SK-N-SH (cell line): ENCODE measurements around the gene NBDY. TPM values are rescaled to one million over a fixed set of nuclear protein-coding genes. Genes with fewer than 3 reads are reported as not detected.

Experiments
- CTCF ChIA-PET: fragments of 300-600, 350-600 bp; formaldehyde crosslinking; extraction: SDS; loops from one replicate; lab custom pipeline; 2021; lab: Yijun Ruan, JAX
- POLR2A ChIA-PET: fragments of 350-600 bp; sonication (Branson Sonifier 250); formaldehyde crosslinking; extraction: SDS; loops from one replicate; lab custom pipeline; 2020; ENCODE audit warnings: antibody characterized with exemption, inconsistent platforms; lab: Yijun Ruan, JAX
- DNase-seq: peaks from one replicate; pipeline ENCODE4 v3.0.0; 2012
- H2AFZ ChIP-seq: fragments of 200-600 bp; sonication (generic); 2 replicates; pipeline ENCODE4 v1.8.1; 2016; ENCODE audit warnings: antibody characterized with exemption, mild to moderate bottlenecking, low read depth
- H3F3A ChIP-seq: fragments of 200-600 bp; sonication (generic); replicated peaks from 2 replicates; pipeline ENCODE3; 2016; ENCODE audit warnings: antibody characterized with exemption, mild to moderate bottlenecking; ENCODE audit not compliant: insufficient read depth
- H3K27ac ChIP-seq, 2 experiments: fragments of 200-500 bp in 1 of 2; fragments of 200-600 bp in 1 of 2; sonication (Bioruptor generic) in 1 of 2; sonication (generic), shearing (Covaris generic) in 1 of 2; 2 replicates each; pipeline versions ENCODE4 v1.5.1 to v1.6.1; 2014 to 2016; ENCODE audit warnings: low read depth in 2 of 2, inconsistent platforms in 1 of 2, low read length in 1 of 2, mild to moderate bottlenecking in 1 of 2, mixed read lengths in 1 of 2
- H3K27me3 ChIP-seq: fragments of 200-600 bp; sonication (generic), shearing (Covaris generic); 2 replicates; pipeline ENCODE4 v1.6.1; 2016; ENCODE audit warnings: mixed run types; ENCODE audit not compliant: insufficient read depth
- H3K36me3 ChIP-seq, 2 experiments: fragments of 200-500 bp in 1 of 2; fragments of 200-600 bp in 1 of 2; sonication (Bioruptor generic) in 1 of 2; sonication (generic) in 1 of 2; replicated peaks in 1 of 2; 2 replicates each; pipeline versions ENCODE3 to v1.5.1; 2014 to 2016; ENCODE audit warnings: low read length in 1 of 2, mild to moderate bottlenecking in 1 of 2; ENCODE audit not compliant: insufficient read depth in 2 of 2, control insufficient read depth in 1 of 2
- H3K4me1 ChIP-seq, 2 experiments: fragments of 200-500 bp in 1 of 2; fragments of 200-600 bp in 1 of 2; sonication (Bioruptor generic) in 1 of 2; sonication (generic), shearing (Covaris generic) in 1 of 2; 2 replicates each; pipeline versions ENCODE4 v1.5.1 to v1.6.1; 2014 to 2016; ENCODE audit warnings: low read depth in 1 of 2, low read length in 1 of 2, mixed run types in 1 of 2; ENCODE audit not compliant: insufficient read depth in 2 of 2, control insufficient read depth in 1 of 2
- H3K4me2 ChIP-seq: fragments of 200-600 bp; sonication (generic), shearing (Covaris generic); 2 replicates; pipeline ENCODE4 v1.6.1; 2017; ENCODE audit warnings: mixed run types
- H3K4me3 ChIP-seq, 2 experiments: fragments of 200-500 bp in 1 of 2; fragments of 200-600 bp in 1 of 2; sonication (Bioruptor generic) in 1 of 2; sonication (generic), shearing (Covaris generic) in 1 of 2; 2 replicates each; pipeline versions ENCODE4 v1.5.1 to v1.8.1; 2014 to 2016; ENCODE audit warnings: low read depth in 2 of 2, inconsistent platforms in 1 of 2, low read length in 1 of 2, mild to moderate bottlenecking in 1 of 2, mixed read lengths in 1 of 2, moderate library complexity in 1 of 2
- H3K79me2 ChIP-seq: fragments of 200-600 bp; sonication (generic); 2 replicates; pipeline ENCODE4 v1.8.1; 2017; ENCODE audit warnings: mild to moderate bottlenecking; ENCODE audit not compliant: insufficient read depth
- H3K9ac ChIP-seq: fragments of 200-600 bp; sonication (generic); 2 replicates; pipeline ENCODE4 v1.6.1; 2017; ENCODE audit warnings: mixed run types
- H3K9me2 ChIP-seq: fragments of 200-600 bp; sonication (generic); 2 replicates; pipeline ENCODE4 v1.6.1; 2017; ENCODE audit warnings: mixed run types
- H3K9me3 ChIP-seq: fragments of 200-600 bp; sonication (generic); 2 replicates; pipeline ENCODE4 v1.6.1; 2017; ENCODE audit warnings: mixed run types, mild to moderate bottlenecking, moderate library complexity
- H4K20me1 ChIP-seq: fragments of 200-600 bp; sonication (generic); 2 replicates; pipeline ENCODE4 v1.6.1; 2017; ENCODE audit warnings: mild to moderate bottlenecking, mixed run types; ENCODE audit not compliant: insufficient read depth
- CHD2 ChIP-seq: fragments of 150-350 bp; IDR thresholded peaks from 2 replicates; pipeline ENCODE4 v1.6.1; 2018; ENCODE audit warnings: low read length; ENCODE audit not compliant: partially characterized antibody
- CTCF ChIP-seq: fragments of 200-600 bp; sonication (generic); IDR thresholded peaks from 2 replicates; pipeline ENCODE4 v1.6.1; 2017; ENCODE audit warnings: antibody characterized with exemption, mild to moderate bottlenecking, moderate library complexity
- ELF1 ChIP-seq: IDR thresholded peaks from 2 replicates; pipeline ENCODE4 v1.4.0; 2012
- EZH2phosphoT487 ChIP-seq: fragments of 200-600 bp; sonication (generic); IDR thresholded peaks from 2 replicates; pipeline ENCODE4 v1.6.1; 2017; ENCODE audit warnings: low read depth, mixed run types, mild to moderate bottlenecking, antibody characterized with exemption, moderate library complexity, borderline replicate concordance
- FOXJ3 ChIP-seq: sonication (generic); formaldehyde crosslinking; IDR thresholded peaks from 2 replicates; pipeline ENCODE4 v1.5.1; 2020; ENCODE audit warnings: mild to moderate bottlenecking, missing genetic modification reagents
- GABPA ChIP-seq: IDR thresholded peaks from 2 replicates; pipeline ENCODE4 v1.4.0; 2012; ENCODE audit warnings: low read depth, mild to moderate bottlenecking
- NFIC ChIP-seq: IDR thresholded peaks from 2 replicates; pipeline ENCODE4 v1.4.0; 2012; ENCODE audit warnings: borderline replicate concordance
- POLR2AphosphoS5 ChIP-seq: IDR thresholded peaks from 2 replicates; pipeline ENCODE4 v1.6.1; 2012; ENCODE audit warnings: low read depth, low read length
- RAD21 ChIP-seq: IDR thresholded peaks from 2 replicates; pipeline ENCODE4 v1.6.1; 2012; ENCODE audit warnings: mild to moderate bottlenecking, low read length
- RXRA ChIP-seq: IDR thresholded peaks from 2 replicates; pipeline ENCODE4 v1.4.0; 2012; ENCODE audit warnings: low read depth, mild to moderate bottlenecking, borderline replicate concordance
- YY1 ChIP-seq: IDR thresholded peaks from 2 replicates; pipeline ENCODE4 v1.4.0; 2012; ENCODE audit warnings: low read depth, mild to moderate bottlenecking
- ZBTB33 ChIP-seq: IDR thresholded peaks from 2 replicates; pipeline ENCODE4 v1.4.0; 2012; ENCODE audit warnings: low read depth, borderline replicate concordance
- WGBS: methylation state at CpG from one replicate; pipeline ENCODE4 v1.1.6; 2017; ENCODE audit warnings: low lambda C conversion rate; 5-methylcytosine and 5-hydroxymethylcytosine counted together
- polyA plus RNA-seq, 3 experiments: library from polyadenylated mRNA; depleted of rRNA; stranded (reverse); fragments of >200 nt; gene quantifications; 2 replicates each; pipeline ENCODE4 v1.2.3, GENCODE V29; 2012
- TF ChIP-seq, protein P1 (sequence below): fragments of 150-350 bp; IDR thresholded peaks from 2 replicates; pipeline ENCODE4 v1.6.1; 2016; ENCODE audit warnings: mild to moderate bottlenecking, low read depth, low read length

Gene NBDY
- polyA plus RNA-seq, 1 of the 3 experiments (the other 2 are of a cell fraction), result 68.2 TPM

DNA sequence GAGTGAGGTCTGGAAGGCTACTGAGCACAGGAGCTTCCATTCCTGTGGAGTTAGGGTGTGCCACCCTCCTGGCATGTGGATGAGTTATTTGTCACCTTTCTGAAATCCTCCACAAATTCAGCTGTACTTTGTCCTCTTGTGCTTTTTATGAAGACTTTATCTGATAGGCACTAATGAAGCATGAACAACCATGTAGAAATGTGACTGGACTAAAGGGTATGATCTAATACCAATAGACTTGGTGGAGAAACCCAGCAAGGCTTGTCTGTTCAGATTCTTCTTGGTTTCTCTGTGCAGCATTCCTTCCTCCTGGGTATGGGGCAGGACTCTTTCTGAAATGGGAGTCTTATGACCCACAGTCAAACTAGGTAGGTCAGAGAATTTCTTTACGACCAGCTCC, 9.6 kb downstream of the NBDY start:
- Histone ChIP-seq H4K20me1 (peaks cover 13% of the 10 kb centered on the region; the same call in 1 of the 2 replicates), H3K9me2 (no peaks in the 10 kb centered on the region), H3F3A (peaks cover 3% of the 10 kb centered on the region), H3K4me3 (no peak overlapping the region), H2AFZ (no peak overlapping the region), H3K27ac (no peak overlapping the region), H3K9ac (no peak overlapping the region), H3K36me3 (peaks cover 31 to 46% of the 10 kb centered on the region in 2 experiments), H3K4me1 (no peaks in the 10 kb centered on the region), H3K27me3 (no peaks in the 10 kb centered on the region), H3K4me2 (no peak overlapping the region), H3K9me3 (peaks cover 7% of the 10 kb centered on the region; the same call in 1 of the 2 replicates), H3K79me2 (peaks cover 51% of the 10 kb centered on the region)
- DNase-seq, result no peak
- CTCF ChIA-PET, result interaction anchor here (1.0 kb wide), 1 partner anchor 12 kb away, joined by 3 read pairs; no protein-coding TSS in a partner anchor
- POLR2A ChIA-PET, result no interaction called here
- no peak for TF ChIP-seq YY1
- WGBS, result 67% methylated on average over 1 of the region's 1 CpG

DNA sequence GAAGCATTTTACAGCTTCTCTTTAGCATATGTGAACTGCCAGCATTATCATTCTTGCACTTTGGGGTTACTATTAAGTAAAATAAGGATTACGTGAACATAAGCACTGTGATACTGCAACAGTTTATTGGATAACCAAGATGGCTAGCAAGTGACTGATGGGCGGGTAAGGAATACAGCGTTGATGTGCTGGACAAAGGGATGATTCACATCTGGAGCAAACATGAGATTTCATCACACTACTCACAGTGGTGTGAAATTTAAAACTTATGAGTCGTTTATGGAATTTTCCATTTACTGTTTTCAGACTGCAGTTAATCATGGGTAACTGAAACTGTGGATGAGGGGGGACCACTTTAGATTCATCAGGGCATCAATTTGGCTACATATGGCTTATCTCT, 16.0 kb downstream of the NBDY start:
- CTCF ChIA-PET, result interaction anchor here (1.4 kb wide), 1 partner anchor 463 kb away, joined by 3 read pairs; no protein-coding TSS in a partner anchor
- POLR2A ChIA-PET, result no interaction called here
- peaks cover 2% of the 10 kb centered on the region for H3F3A ChIP-seq
- no peak overlapping the region for H2AFZ ChIP-seq
- TF ChIP-seq FOXJ3 (CRISPR knock-in tag), result no peak
- no peak for TF ChIP-seq RAD21
- no peak for TF ChIP-seq ELF1
- no peaks in the 10 kb centered on the region for H3K4me1 ChIP-seq
- peaks cover 41% of the 10 kb centered on the region for H3K79me2 ChIP-seq
- DNase-seq, result no peak
- no peaks in the 10 kb centered on the region for H3K27me3 ChIP-seq
- no peaks in the 10 kb centered on the region for H3K9me2 ChIP-seq
- H3K9ac ChIP-seq, result no peak overlapping the region
- H3K4me2 ChIP-seq, result no peak overlapping the region
- peaks cover 7 to 19% of the 10 kb centered on the region in 2 experiments for H3K36me3 ChIP-seq
- H3K9me3 ChIP-seq, result peaks cover 7% of the 10 kb centered on the region; the same call in 1 of the 2 replicates
- peaks cover 13% of the 10 kb centered on the region; the same call in 1 of the 2 replicates for H4K20me1 ChIP-seq
- H3K27ac ChIP-seq, result no peak overlapping the region
- WGBS, result 69% methylated on average over 4 of the region's 4 CpGs
- no peak overlapping the region for H3K4me3 ChIP-seq

GRCh38 chrX:56746996-56747395, 18.0 kb downstream of the NBDY start:
- WGBS, result 41% methylated on average over 1 of the region's 1 CpG
- Histone ChIP-seq H3K27me3 (no peaks in the 10 kb centered on the region), H3K9me2 (no peaks in the 10 kb centered on the region)
- TF ChIP-seq ZBTB33 (no peak), FOXJ3 (CRISPR knock-in tag) (no peak), EZH2phosphoT487 (no peak), GABPA (no peak), CTCF (no peak), POLR2AphosphoS5 (no peak), NFIC (no peak), RXRA (no peak), CHD2 (no peak)
- TF ChIP-seq, protein P1, sequence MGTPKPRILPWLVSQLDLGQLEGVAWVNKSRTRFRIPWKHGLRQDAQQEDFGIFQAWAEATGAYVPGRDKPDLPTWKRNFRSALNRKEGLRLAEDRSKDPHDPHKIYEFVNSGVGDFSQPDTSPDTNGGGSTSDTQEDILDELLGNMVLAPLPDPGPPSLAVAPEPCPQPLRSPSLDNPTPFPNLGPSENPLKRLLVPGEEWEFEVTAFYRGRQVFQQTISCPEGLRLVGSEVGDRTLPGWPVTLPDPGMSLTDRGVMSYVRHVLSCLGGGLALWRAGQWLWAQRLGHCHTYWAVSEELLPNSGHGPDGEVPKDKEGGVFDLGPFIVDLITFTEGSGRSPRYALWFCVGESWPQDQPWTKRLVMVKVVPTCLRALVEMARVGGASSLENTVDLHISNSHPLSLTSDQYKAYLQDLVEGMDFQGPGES, result no peak
- TF ChIP-seq, all 33 proteins: peak for 0
- no peak for DNase-seq
- H3K27ac ChIP-seq, result no peak overlapping the region
- peaks cover 27% of the 10 kb centered on the region for H4K20me1 ChIP-seq
- H3K9ac ChIP-seq, result no peak overlapping the region
- no peak overlapping the region for H3K4me2 ChIP-seq
- H2AFZ ChIP-seq, result no peak overlapping the region
- no peaks in the 10 kb centered on the region for H3K4me1 ChIP-seq
- H3K4me3 ChIP-seq, result no peak overlapping the region
- no peaks in the 10 kb centered on the region for H3F3A ChIP-seq
- peaks cover 2% of the 10 kb centered on the region; the same call in 1 of the 2 replicates for H3K9me3 ChIP-seq
- peaks cover 3 to 13% of the 10 kb centered on the region in 2 experiments for H3K36me3 ChIP-seq
- ChIA-PET CTCF (no interaction called here), POLR2A (no interaction called here)
- H3K79me2 ChIP-seq, result peaks cover 27% of the 10 kb centered on the region
